Measurements from ENCODE around the gene DRD3.

DRD3 gene

DNA sequence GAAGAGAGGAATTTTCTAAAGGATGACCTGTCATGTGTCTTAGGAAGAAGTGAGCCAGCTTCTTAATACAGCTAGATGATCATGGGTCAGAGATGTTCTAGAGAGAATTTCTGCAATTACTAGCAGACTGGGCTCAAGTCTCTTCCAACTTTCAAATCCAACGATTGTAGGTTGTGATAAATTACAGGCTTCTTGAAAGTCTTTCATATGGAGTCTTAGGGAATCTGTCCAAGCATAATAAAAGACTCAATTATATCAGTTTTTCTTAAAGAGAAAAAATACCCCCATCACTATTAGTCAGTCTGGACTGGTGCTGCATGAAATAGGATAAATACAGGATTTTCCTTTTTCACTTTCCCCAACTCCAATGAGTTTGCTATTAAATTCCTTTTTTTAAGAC, 59.1 kb downstream of the DRD3 start:
- no peak overlapping the region for H4K91ac ChIP-seq (ENCODE audit: low read length)
- no peak overlapping the region for H3K27ac ChIP-seq (ENCODE audit: low read length, poor library complexity, severe bottlenecking)
- DNase-seq, result no peak
- H3K14ac ChIP-seq (ENCODE audit: low read length in 2 of 2), result no peak overlapping the region
- no peaks in the 10 kb centered on the region for H3K79me1 ChIP-seq (replicated peaks; ENCODE audit: low read length, poor library complexity, severe bottlenecking)
- no peaks in the 10 kb centered on the region for H3K27me3 ChIP-seq (ENCODE audit: control insufficient read depth in 1 of 2, insufficient read depth in 1 of 2, low read length in 2 of 2)
- H2BK15ac ChIP-seq (ENCODE audit: low read depth, poor library complexity, severe bottlenecking), result no peak overlapping the region
- no peak overlapping the region for H3K9ac ChIP-seq (ENCODE audit: low read length)
- H3K4me3 ChIP-seq (ENCODE audit: insufficient read depth in 1 of 2, low read depth in 1 of 2, low read length in 2 of 2), result no peak overlapping the region
- WGBS, result no CpG with 5 or more reads among the region's 1 CpG
- no peak overlapping the region for H2BK5ac ChIP-seq (ENCODE audit: low read depth, low read length, poor library complexity, severe bottlenecking)
- peaks cover 2% of the 10 kb centered on the region for H3K4me1 ChIP-seq (ENCODE audit: control insufficient read depth, insufficient read depth, low read depth, low read length)
- H3K4me2 ChIP-seq (ENCODE audit: low read length, poor library complexity, severe bottlenecking), result no peak overlapping the region
- no peak overlapping the region for H4K8ac ChIP-seq (ENCODE audit: low read length)
- H2BK12ac ChIP-seq (ENCODE audit: low read length in 2 of 2), result no peak overlapping the region
- no peak overlapping the region for H2AFZ ChIP-seq (ENCODE audit: low read depth, low read length)
- H3K9me3 ChIP-seq (ENCODE audit: control insufficient read depth, low read length), result no peaks in the 10 kb centered on the region
- H3K18ac ChIP-seq (ENCODE audit: low read depth in 1 of 2, low read length in 2 of 2), result no peak overlapping the region
- H3K36me3 ChIP-seq (ENCODE audit: control insufficient read depth in 1 of 2, insufficient read depth in 2 of 2, low read depth in 1 of 2, low read length in 2 of 2), result no peaks in the 10 kb centered on the region
- H3K23ac ChIP-seq (ENCODE audit: low read length in 2 of 2), result no peak overlapping the region
- no peak overlapping the region for H2BK120ac ChIP-seq (ENCODE audit: low read depth, low read length)
- no peak overlapping the region for H2AK5ac ChIP-seq (ENCODE audit: low read length, severe bottlenecking)
- no peak overlapping the region for H3K4ac ChIP-seq (ENCODE audit: low read depth in 1 of 2, low read length in 2 of 2)

GRCh38 chr3:114115143-114115542, 63.7 kb downstream of the DRD3 start:
- 64% methylated on average over 5 of the region's 7 CpGs for WGBS
- no peak overlapping the region for H2BK15ac ChIP-seq (ENCODE audit: low read depth, poor library complexity, severe bottlenecking)

DNA sequence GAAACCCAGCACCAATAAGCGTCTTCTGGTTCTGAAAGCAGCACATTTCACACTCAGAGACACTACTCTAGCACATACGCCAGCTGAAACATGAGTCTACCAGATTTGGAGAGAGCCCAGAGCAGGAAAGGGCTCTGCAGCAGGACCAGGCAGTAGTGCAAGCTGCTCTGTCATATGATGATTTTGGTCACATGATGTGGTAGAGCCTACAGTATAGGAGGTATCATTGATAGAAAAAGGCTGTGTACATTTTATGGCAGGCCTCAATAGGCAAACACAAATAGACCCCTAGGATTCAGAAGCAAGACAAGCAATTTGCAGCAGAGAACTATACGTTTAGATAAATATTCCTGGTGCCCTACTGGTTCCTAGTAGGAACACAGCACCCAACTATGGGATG, 64.1 kb downstream of the DRD3 start:
- H3K4me3 ChIP-seq (ENCODE audit: insufficient read depth in 1 of 2, low read depth in 1 of 2, low read length in 2 of 2), result no peak overlapping the region
- no peak for DNase-seq
- H3K36me3 ChIP-seq (ENCODE audit: control insufficient read depth in 1 of 2, insufficient read depth in 2 of 2, low read depth in 1 of 2, low read length in 2 of 2), result no peaks in the 10 kb centered on the region
- H2BK12ac ChIP-seq (ENCODE audit: low read length in 2 of 2), result peak overlapping the region; percentile 45 to 69
- no peak overlapping the region for H3K9ac ChIP-seq (ENCODE audit: low read length)
- no peak overlapping the region for H3K14ac ChIP-seq (ENCODE audit: low read length in 2 of 2)
- peak overlapping the region; percentile 43 for H4K91ac ChIP-seq (ENCODE audit: low read length)
- no peak overlapping the region for H2BK120ac ChIP-seq (ENCODE audit: low read depth, low read length)
- no peak overlapping the region for H3K27ac ChIP-seq (ENCODE audit: low read length, poor library complexity, severe bottlenecking)
- no peak overlapping the region for H3K4ac ChIP-seq (ENCODE audit: low read depth in 1 of 2, low read length in 2 of 2)
- WGBS, result 90% methylated on average over 3 of the region's 3 CpGs
- H2BK15ac ChIP-seq (ENCODE audit: low read depth, poor library complexity, severe bottlenecking), result no peak overlapping the region
- peak overlapping the region; percentile 35 for H4K8ac ChIP-seq (ENCODE audit: low read length)
- no peak overlapping the region for H2AK5ac ChIP-seq (ENCODE audit: low read length, severe bottlenecking)
- no peak overlapping the region for H2BK5ac ChIP-seq (ENCODE audit: low read depth, low read length, poor library complexity, severe bottlenecking)
- peak overlapping the region; percentile 61 to 87 for H3K18ac ChIP-seq (ENCODE audit: low read depth in 1 of 2, low read length in 2 of 2)
- no peaks in the 10 kb centered on the region for H3K9me3 ChIP-seq (ENCODE audit: control insufficient read depth, low read length)
- H3K4me2 ChIP-seq (ENCODE audit: low read length, poor library complexity, severe bottlenecking), result no peak overlapping the region
- H3K27me3 ChIP-seq (ENCODE audit: control insufficient read depth in 1 of 2, insufficient read depth in 1 of 2, low read length in 2 of 2), result peaks cover 11 to 19% of the 10 kb centered on the region in 2 experiments
- no peak overlapping the region for H2AFZ ChIP-seq (ENCODE audit: low read depth, low read length)
- no peaks in the 10 kb centered on the region for H3K4me1 ChIP-seq (ENCODE audit: control insufficient read depth, insufficient read depth, low read depth, low read length)
- H3K79me1 ChIP-seq (replicated peaks; ENCODE audit: low read length, poor library complexity, severe bottlenecking), result no peaks in the 10 kb centered on the region
- no peak overlapping the region for H3K23ac ChIP-seq (ENCODE audit: low read length in 2 of 2)

More at GRCh38 chr3:114115143-114115542, 63.7 kb downstream of the DRD3 start:
- no peak overlapping the region for H3K4me3 ChIP-seq (ENCODE audit: insufficient read depth in 1 of 2, low read depth in 1 of 2, low read length in 2 of 2)
- peak overlapping the region; percentile 35 for H4K8ac ChIP-seq (ENCODE audit: low read length)
- H3K4ac ChIP-seq (ENCODE audit: low read depth in 1 of 2, low read length in 2 of 2), result no peak overlapping the region
- no peak overlapping the region for H3K9ac ChIP-seq (ENCODE audit: low read length)
- H2BK5ac ChIP-seq (ENCODE audit: low read depth, low read length, poor library complexity, severe bottlenecking), result no peak overlapping the region
- H3K4me1 ChIP-seq (ENCODE audit: control insufficient read depth, insufficient read depth, low read depth, low read length), result no peaks in the 10 kb centered on the region
- no peak overlapping the region for H3K4me2 ChIP-seq (ENCODE audit: low read length, poor library complexity, severe bottlenecking)
- H4K91ac ChIP-seq (ENCODE audit: low read length), result peak overlapping the region; percentile 43
- H3K14ac ChIP-seq (ENCODE audit: low read length in 2 of 2), result no peak overlapping the region
- no peaks in the 10 kb centered on the region for H3K36me3 ChIP-seq (ENCODE audit: control insufficient read depth in 1 of 2, insufficient read depth in 2 of 2, low read depth in 1 of 2, low read length in 2 of 2)
- H3K27ac ChIP-seq (ENCODE audit: low read length, poor library complexity, severe bottlenecking), result no peak overlapping the region
- no peaks in the 10 kb centered on the region for H3K9me3 ChIP-seq (ENCODE audit: control insufficient read depth, low read length)
- peak overlapping the region in 1 of 2 experiments; percentile 87 for H3K18ac ChIP-seq (ENCODE audit: low read depth in 1 of 2, low read length in 2 of 2)
- H2BK120ac ChIP-seq (ENCODE audit: low read depth, low read length), result no peak overlapping the region
- H2BK12ac ChIP-seq (ENCODE audit: low read length in 2 of 2), result peak overlapping the region in 1 of 2 experiments; percentile 69
- no peak overlapping the region for H2AK5ac ChIP-seq (ENCODE audit: low read length, severe bottlenecking)
- H2AFZ ChIP-seq (ENCODE audit: low read depth, low read length), result no peak overlapping the region
- peaks cover 11 to 15% of the 10 kb centered on the region in 2 experiments for H3K27me3 ChIP-seq (ENCODE audit: control insufficient read depth in 1 of 2, insufficient read depth in 1 of 2, low read length in 2 of 2)
- H3K79me1 ChIP-seq (replicated peaks; ENCODE audit: low read length, poor library complexity, severe bottlenecking), result no peaks in the 10 kb centered on the region
- no peak for DNase-seq
- H3K23ac ChIP-seq (ENCODE audit: low read length in 2 of 2), result no peak overlapping the region

GRCh38 chr3:114112696-114113095, 66.2 kb downstream of the DRD3 start:
- Histone ChIP-seq H2AFZ (ENCODE audit: low read depth, low read length) (no peak overlapping the region), H2BK120ac (ENCODE audit: low read depth, low read length) (no peak overlapping the region), H2BK5ac (ENCODE audit: low read depth, low read length, poor library complexity, severe bottlenecking) (no peak overlapping the region), H3K4me3 (ENCODE audit: insufficient read depth in 1 of 2, low read depth in 1 of 2, low read length in 2 of 2) (no peak overlapping the region), H4K8ac (ENCODE audit: low read length) (no peak overlapping the region), H2BK15ac (ENCODE audit: low read depth, poor library complexity, severe bottlenecking) (no peak overlapping the region), H3K4me1 (ENCODE audit: control insufficient read depth, insufficient read depth, low read depth, low read length) (no peaks in the 10 kb centered on the region), H3K79me1 (replicated peaks; ENCODE audit: low read length, poor library complexity, severe bottlenecking) (no peaks in the 10 kb centered on the region), H3K14ac (ENCODE audit: low read length in 2 of 2) (no peak overlapping the region), H2AK5ac (ENCODE audit: low read length, severe bottlenecking) (no peak overlapping the region), H3K18ac (ENCODE audit: low read depth in 1 of 2, low read length in 2 of 2) (no peak overlapping the region), H3K9me3 (ENCODE audit: control insufficient read depth, low read length) (no peaks in the 10 kb centered on the region), H3K4me2 (ENCODE audit: low read length, poor library complexity, severe bottlenecking) (no peak overlapping the region), H3K23ac (ENCODE audit: low read length in 2 of 2) (no peak overlapping the region), H2BK12ac (ENCODE audit: low read length in 2 of 2) (no peak overlapping the region), H3K27me3 (ENCODE audit: control insufficient read depth in 1 of 2, insufficient read depth in 1 of 2, low read length in 2 of 2) (peaks cover 11 to 27% of the 10 kb centered on the region in 2 experiments), H3K36me3 (ENCODE audit: control insufficient read depth in 1 of 2, insufficient read depth in 2 of 2, low read depth in 1 of 2, low read length in 2 of 2) (no peaks in the 10 kb centered on the region), H3K4ac (ENCODE audit: low read depth in 1 of 2, low read length in 2 of 2) (no peak overlapping the region), H4K91ac (ENCODE audit: low read length) (no peak overlapping the region), H3K9ac (ENCODE audit: low read length) (no peak overlapping the region), H3K27ac (ENCODE audit: low read length, poor library complexity, severe bottlenecking) (no peak overlapping the region)
- WGBS, result 83% methylated on average over 4 of the region's 6 CpGs
- DNase-seq, result no peak
